Kidney (tissue), 22 donors: ENCODE measurements around the gene GPATCH8. TPM values are rescaled to one million over a fixed set of nuclear protein-coding genes. Genes with fewer than 3 reads are reported as not detected.

Experiments used
- DNase-seq, 5 donors: peaks; one replicate each; pipeline ENCODE4 v3.0.0-alpha.2; 2013 to 2020
- FAIRE-seq: peaks from 2 replicates; lab custom pipeline; 2012; peaks lifted over from hg19 to GRCh38; lab: Jason Lieb, UNC
- H3K27ac ChIP-seq, 2 donors: one replicate each; pipeline ENCODE4 v1.7.0; 2013; ENCODE audit warnings: low read depth in 2 of 2, low read length in 2 of 2, inconsistent platforms in 1 of 2
- H3K27me3 ChIP-seq: one replicate; pipeline ENCODE4 v1.7.1; 2013; ENCODE audit warnings: low read length, inconsistent platforms; ENCODE audit not compliant: control insufficient read depth, insufficient read depth
- H3K36me3 ChIP-seq, 3 donors: one replicate each; pipeline versions ENCODE4 v1.7.0 to v1.7.1; 2013; ENCODE audit warnings: low read length in 3 of 3, control low read depth in 1 of 3, inconsistent platforms in 1 of 3; ENCODE audit not compliant: insufficient read depth in 3 of 3, control insufficient read depth in 2 of 3
- H3K4me1 ChIP-seq, 3 donors: one replicate each; pipeline versions ENCODE4 v1.7.0 to v1.7.1; 2013; ENCODE audit warnings: low read length in 3 of 3, inconsistent platforms in 1 of 3, low read depth in 1 of 3; ENCODE audit not compliant: control insufficient read depth in 2 of 3, insufficient read depth in 2 of 3
- H3K4me3 ChIP-seq, 3 donors: one replicate each; pipeline versions ENCODE4 v1.7.0 to v1.8.1; 2013; ENCODE audit warnings: low read length in 3 of 3, control low read depth in 1 of 3, inconsistent platforms in 1 of 3
- H3K9ac ChIP-seq, 3 donors: one replicate each; pipeline versions ENCODE4 v1.7.0 to v1.7.1; 2013; ENCODE audit warnings: low read length in 3 of 3, control low read depth in 1 of 3, inconsistent platforms in 1 of 3
- H3K9me3 ChIP-seq, 3 donors: one replicate each; pipeline versions ENCODE4 v1.7.0 to v1.7.1; 2013; ENCODE audit warnings: low read length in 3 of 3, control low read depth in 1 of 3, inconsistent platforms in 1 of 3; ENCODE audit not compliant: control insufficient read depth in 2 of 3, insufficient read depth in 1 of 3
- CTCF ChIP-seq: IDR thresholded peaks from 3 replicates; pipeline ENCODE4 v1.5.1; 2012; ENCODE audit warnings: mild to moderate bottlenecking, moderate library complexity, borderline replicate concordance; ENCODE audit not compliant: insufficient read depth; ENCODE audit errors: extremely low read depth
- intact Hi-C: fragments of 100-400 bp; cut with DNase I; formaldehyde crosslinking; loops from one replicate; pipeline ENCODE4 v1.11.1; 2022
- long read RNA-seq, 10 donors: library from polyadenylated mRNA in 1 of 10; unstranded in 1 of 10; transcript quantifications; one replicate each; pipeline ENCODE4 v2.0.0 and lab custom pipeline, GENCODE V29; 2021 to 2026
- polyA plus RNA-seq: library from polyadenylated mRNA; stranded (reverse); fragments of 350-450 nt; fragmentation: Illumina TruSeq; extraction: RNeasy Lipid Tissue Mini Kit (QIAGEN cat#74804); gene quantifications from one replicate; pipeline ENCODE4 v1.2.3, GENCODE V29; 2014; ENCODE audit warnings: low read depth, low replicate concordance; ENCODE audit not compliant: insufficient read depth
- total RNA-seq: library from RNA; stranded (reverse); fragmentation: NEBNext Ultra II Directional; extraction: Animal tissue kit (Norgen Biotek cat#: 25700); gene quantifications from one replicate; pipeline ENCODE4 v1.2.1, GENCODE V29; 2021
- donor health status: control.
- donor health status: control.
- donor health status: control.
- donor health status: control.
- donor health status: control.
- donor health status: DM: yes; HTN: yes; CAD: no.
- donor health status: Normal renal cell carcinoma (clear cell type).

Gene GPATCH8
- total RNA-seq = 47.0 TPM
- polyA plus RNA-seq = 3.5 TPM
- long read RNA-seq, donor 1, full-length matches to known transcripts = 7 of 7 reads
- long read RNA-seq, donor 1, partial matches to known transcripts = 0 of 7 reads
- long read RNA-seq, donor 1, other reads (novel, unspliced or antisense) = 0 of 7 reads
- long read RNA-seq, donor 2, full-length matches to known transcripts = 2 of 2 reads
- long read RNA-seq, donor 2, partial matches to known transcripts = 0 of 2 reads
- long read RNA-seq, donor 2, other reads (novel, unspliced or antisense) = 0 of 2 reads
- long read RNA-seq, donor 3, full-length matches to known transcripts = 10 of 24 reads
- long read RNA-seq, donor 3, partial matches to known transcripts = 14 of 24 reads
- long read RNA-seq, donor 3, other reads (novel, unspliced or antisense) = 0 of 24 reads
- long read RNA-seq, donor 4, full-length matches to known transcripts = 4 of 4 reads
- long read RNA-seq, donor 4, partial matches to known transcripts = 0 of 4 reads
- long read RNA-seq, donor 4, other reads (novel, unspliced or antisense) = 0 of 4 reads
- long read RNA-seq, donor 5, partial matches to known transcripts = 0 of 1 reads
- long read RNA-seq, donor 5, other reads (novel, unspliced or antisense) = 0 of 1 reads
- long read RNA-seq, donor 6, full-length matches to known transcripts = 2 of 2 reads
- long read RNA-seq, donor 6, partial matches to known transcripts = 0 of 2 reads
- long read RNA-seq, donor 6, other reads (novel, unspliced or antisense) = 0 of 2 reads
- long read RNA-seq, donor 7, full-length matches to known transcripts = 9 of 32 reads
- long read RNA-seq, donor 7, partial matches to known transcripts = 2 of 32 reads
- long read RNA-seq, donor 7, other reads (novel, unspliced or antisense) = 21 of 32 reads
- long read RNA-seq, donor 8, full-length matches to known transcripts = 1 of 1 reads
- long read RNA-seq, donor 8, partial matches to known transcripts = 0 of 1 reads
- long read RNA-seq, donor 8, other reads (novel, unspliced or antisense) = 0 of 1 reads
- long read RNA-seq, donor 9, full-length matches to known transcripts = 3 of 3 reads
- long read RNA-seq, donor 9, partial matches to known transcripts = 0 of 3 reads
- long read RNA-seq, donor 9, other reads (novel, unspliced or antisense) = 0 of 3 reads
- long read RNA-seq, donor 10, full-length matches to known transcripts = 3 of 3 reads
- long read RNA-seq, donor 10, partial matches to known transcripts = 0 of 3 reads
- long read RNA-seq, donor 10, other reads (novel, unspliced or antisense) = 0 of 3 reads

DNA sequence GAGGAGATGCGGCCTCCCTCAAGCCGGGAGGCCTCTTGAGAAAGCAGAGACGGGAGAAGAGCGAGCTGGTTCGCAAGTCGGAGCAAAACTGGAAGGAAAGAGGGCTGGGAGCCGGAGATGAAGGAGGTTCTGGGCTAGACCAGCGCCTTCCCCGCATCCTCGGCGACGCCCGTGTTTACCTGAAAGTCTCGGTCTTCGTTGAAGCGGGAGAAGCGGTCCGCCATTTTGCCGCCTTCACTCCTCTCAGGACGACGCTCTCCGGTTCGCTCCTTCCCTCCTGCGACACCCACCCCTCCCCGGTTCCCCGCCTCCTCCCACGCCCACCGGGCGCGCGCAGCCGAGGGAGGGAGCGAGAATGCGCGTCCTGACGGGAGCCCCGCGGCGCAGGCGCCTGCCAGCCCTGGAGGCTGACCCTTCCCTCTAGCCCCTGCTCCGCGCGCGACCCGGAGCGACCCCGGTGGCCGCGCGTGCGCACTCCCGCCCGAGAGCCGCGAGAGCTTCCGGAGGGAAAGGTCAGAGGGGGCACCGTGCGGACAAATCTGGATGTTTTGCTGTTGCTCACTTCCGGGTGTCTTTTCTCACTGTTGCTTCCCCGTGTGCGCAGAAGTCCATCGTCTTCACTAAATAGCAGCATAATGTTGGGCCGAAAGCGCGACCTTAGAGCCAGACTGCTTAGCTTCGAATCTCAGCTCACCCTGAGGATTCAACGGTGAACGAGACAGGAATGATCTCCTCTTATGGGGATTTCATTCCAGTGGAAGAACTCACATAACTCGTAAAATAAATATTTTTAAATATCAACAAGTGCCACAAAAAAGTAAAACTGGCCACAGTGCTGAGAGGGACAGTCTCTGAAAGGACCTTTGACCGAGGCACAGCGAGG, at the start of gene GPATCH8:
Gene GPATCH8, minus strand, starts transcription at position 260 of the 883 bp plus-strand sequence. Its CDS starts 36 bp downstream, at position 224.
- no peak for TF ChIP-seq CTCF
- Histone ChIP-seq H3K4me3 (peak within 1 kb of the TSS; percentile 86 to 97 (median 89)), H3K27me3 (no peaks in the 10 kb centered on the region), H3K27ac (peak within 1 kb of the TSS; percentile 82 to 84), H3K4me1 (peaks cover 0 to 8% (median 6%) of the 10 kb centered on the region in 3 donors), H3K36me3 (no peaks in the 10 kb centered on the region), H3K9me3 (no peaks in the 10 kb centered on the region), H3K9ac (peak within 1 kb of the TSS; percentile 82 to 85 (median 83))
- DNase-seq = peak; percentile 96 to 98 (median 98)
- intact Hi-C loops = no loop called here
- no peak for FAIRE-seq

GRCh38 chr17:44552361-44552760, 49.2 kb upstream of the GPATCH8 start:
- no peak for FAIRE-seq
- intact Hi-C loops = no loop called here
- no peak for DNase-seq
- no peaks in the 10 kb centered on the region for H3K9me3 ChIP-seq
- H3K4me1 ChIP-seq = no peaks in the 10 kb centered on the region
- no peaks in the 10 kb centered on the region for H3K36me3 ChIP-seq
- H3K27me3 ChIP-seq = no peaks in the 10 kb centered on the region
- no peak for TF ChIP-seq CTCF
- H3K4me3 ChIP-seq = no peak overlapping the region
- no peak overlapping the region for H3K27ac ChIP-seq
- no peak overlapping the region for H3K9ac ChIP-seq

DNA sequence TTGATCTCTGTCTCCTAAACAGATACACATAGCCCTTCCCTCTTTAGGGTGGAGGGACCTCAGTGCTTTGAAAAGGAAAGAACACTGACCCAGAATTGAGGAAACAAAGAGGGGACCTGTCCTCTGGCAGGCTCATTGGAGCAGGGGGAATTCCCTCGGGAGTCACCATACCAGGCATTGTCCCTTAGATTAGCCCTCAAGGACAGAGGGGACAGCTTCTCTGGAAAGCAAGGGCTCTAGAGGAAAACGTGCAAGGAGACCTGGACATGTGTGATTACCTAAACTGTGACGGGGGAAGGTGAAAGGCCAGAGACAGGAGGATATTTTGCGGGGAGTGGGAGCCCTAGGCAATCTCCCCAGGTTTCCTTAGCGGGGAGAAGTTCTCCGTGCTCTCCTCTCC, 46.5 kb upstream of the GPATCH8 start:
- no peak overlapping the region for H3K4me3 ChIP-seq
- H3K4me1 ChIP-seq = no peaks in the 10 kb centered on the region
- H3K9me3 ChIP-seq = no peaks in the 10 kb centered on the region
- H3K36me3 ChIP-seq = no peaks in the 10 kb centered on the region
- H3K27ac ChIP-seq = no peak overlapping the region
- FAIRE-seq (no peak), DNase-seq (no peak)
- H3K9ac ChIP-seq = no peak overlapping the region
- H3K27me3 ChIP-seq = no peaks in the 10 kb centered on the region
- TF ChIP-seq CTCF = no peak
- intact Hi-C loops = no loop called here
